Prostate gland (tissue), 2 donors: ENCODE results near the gene EID2.

ENCODE experiments used
- POLR2A ChIP-seq: fragments of 450-650 bp; IDR thresholded peaks from one replicate; pipeline ENCODE4 v1.6.1; 2016; ENCODE audit warnings: antibody characterized with exemption, mild to moderate bottlenecking
- POLR2AphosphoS5 ChIP-seq: sonication (generic); formaldehyde crosslinking; IDR thresholded peaks from one replicate; pipeline ENCODE4 v1.6.1; 2017; ENCODE audit warnings: antibody characterized with exemption
- TF ChIP-seq, protein P1 (sequence below), 4 experiments: fragments of 200-600 bp in 2 of 4; fragments of 450-650 bp in 2 of 4; sonication (generic) in 2 of 4; IDR thresholded peaks; 1 replicate in 3 of 4; 2 replicates in 1 of 4; pipeline ENCODE4 v1.5.1; 2016 to 2019; ENCODE audit warnings: antibody characterized with exemption in 4 of 4, mild to moderate bottlenecking in 2 of 4, moderate library complexity in 2 of 4

DNA sequence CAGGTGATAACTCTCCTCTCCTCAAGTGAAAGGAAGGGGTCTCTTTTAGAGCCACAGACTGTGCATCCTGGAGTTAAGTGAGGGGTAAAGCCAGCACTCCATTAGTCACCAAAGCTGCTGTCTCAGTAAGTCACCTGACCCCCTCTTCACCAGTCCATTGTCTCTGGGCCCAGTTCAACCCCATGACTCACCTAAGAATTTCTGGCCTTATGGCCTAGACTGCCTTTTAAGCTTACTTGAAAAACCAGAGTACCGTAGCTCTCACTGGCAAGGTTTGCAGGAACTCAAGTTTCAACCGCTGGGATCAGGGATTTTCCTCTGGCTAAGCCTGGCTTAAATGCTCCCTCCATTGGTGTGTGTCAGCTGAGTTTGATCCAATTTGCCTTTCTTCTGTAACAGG, 23.4 kb upstream of the EID2 start:
- TF ChIP-seq, protein P1, sequence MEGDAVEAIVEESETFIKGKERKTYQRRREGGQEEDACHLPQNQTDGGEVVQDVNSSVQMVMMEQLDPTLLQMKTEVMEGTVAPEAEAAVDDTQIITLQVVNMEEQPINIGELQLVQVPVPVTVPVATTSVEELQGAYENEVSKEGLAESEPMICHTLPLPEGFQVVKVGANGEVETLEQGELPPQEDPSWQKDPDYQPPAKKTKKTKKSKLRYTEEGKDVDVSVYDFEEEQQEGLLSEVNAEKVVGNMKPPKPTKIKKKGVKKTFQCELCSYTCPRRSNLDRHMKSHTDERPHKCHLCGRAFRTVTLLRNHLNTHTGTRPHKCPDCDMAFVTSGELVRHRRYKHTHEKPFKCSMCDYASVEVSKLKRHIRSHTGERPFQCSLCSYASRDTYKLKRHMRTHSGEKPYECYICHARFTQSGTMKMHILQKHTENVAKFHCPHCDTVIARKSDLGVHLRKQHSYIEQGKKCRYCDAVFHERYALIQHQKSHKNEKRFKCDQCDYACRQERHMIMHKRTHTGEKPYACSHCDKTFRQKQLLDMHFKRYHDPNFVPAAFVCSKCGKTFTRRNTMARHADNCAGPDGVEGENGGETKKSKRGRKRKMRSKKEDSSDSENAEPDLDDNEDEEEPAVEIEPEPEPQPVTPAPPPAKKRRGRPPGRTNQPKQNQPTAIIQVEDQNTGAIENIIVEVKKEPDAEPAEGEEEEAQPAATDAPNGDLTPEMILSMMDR (IDR thresholded peaks at IDR 0.05), result no peak
- TF ChIP-seq POLR2A (no peak), POLR2AphosphoS5 (no peak)
